Activated T-helper 1 cell treated with anti-CD3 and anti-CD28 coated beads, Interleukin-12 subunit alpha, Interleukin-12 subunit beta, Interleukin-2, Interleukin-4 antibody, amounts not matched to agents 30 ng/mL and 10 ng/mL and 1 ng/mL, durations not matched to agents 14 hours and 24 hours and 36 hours (primary cell): ENCODE measurements around the gene SSNA1. TPM values are rescaled to one million over a fixed set of nuclear protein-coding genes. Genes with fewer than 3 reads are reported as not detected.

Experiments
- DNase-seq: peaks from one replicate; pipeline ENCODE4 v3.0.0; 2021; ENCODE audit warnings: low spot score
- H3K27ac Mint-ChIP-seq: one replicate; pipeline ENCODE4 v1.8.0; 2021; ENCODE audit warnings: mild to moderate bottlenecking, mixed read lengths
- H3K27me3 Mint-ChIP-seq: one replicate; pipeline ENCODE4 v1.8.0; 2022; ENCODE audit warnings: mild to moderate bottlenecking, moderate library complexity, mixed read lengths; ENCODE audit not compliant: insufficient read depth
- H3K36me3 Mint-ChIP-seq: one replicate; pipeline ENCODE4 v1.8.0; 2021; ENCODE audit warnings: low read depth, mixed read lengths
- H3K4me1 Mint-ChIP-seq: one replicate; pipeline ENCODE4 v1.8.0; 2021; ENCODE audit warnings: low read depth, mixed read lengths
- H3K4me3 Mint-ChIP-seq: one replicate; pipeline ENCODE4 v1.8.0; 2021; ENCODE audit warnings: mild to moderate bottlenecking, moderate library complexity, mixed read lengths
- H3K9me3 Mint-ChIP-seq: one replicate; pipeline ENCODE4 v1.8.0; 2021; ENCODE audit warnings: mixed read lengths
- intact Hi-C: fragments of 100-400 bp; cut with micrococcal nuclease; formaldehyde crosslinking; loops from one replicate; pipeline ENCODE4 v1.15.1; 2024
- total RNA-seq: library from RNA; stranded (reverse); gene quantifications from 2 replicates; pipeline ENCODE4 v1.2.3, GENCODE V29; 2022

SSNA1 gene
- total RNA-seq, 1 donor from 2014 or later: 105 TPM

GRCh38 chr9:137159105-137160053 is 29.1 kb upstream of the SSNA1 start:
- intact Hi-C loops: loop anchor here (5.0 to 10.0 kb wide), 2 partner anchors 32 to 135 kb away; partner anchors contain the start of gene ABCA2
- no peaks in the 10 kb centered on the region for H3K9me3 Mint-ChIP-seq
- H3K27me3 Mint-ChIP-seq: peaks cover 27% of the 10 kb centered on the region

GRCh38 chr9:137160054-137160425 is 28.4 kb upstream of the SSNA1 start:
- H3K27me3 Mint-ChIP-seq: peaks cover 30% of the 10 kb centered on the region
- no peak for DNase-seq
- intact Hi-C loops: loop anchor here (5.0 kb wide), 1 partner anchor 33 kb away; no protein-coding TSS in a partner anchor
- no peaks in the 10 kb centered on the region for H3K36me3 Mint-ChIP-seq
- no peak overlapping the region for H3K4me3 Mint-ChIP-seq
- no peak overlapping the region for H3K27ac Mint-ChIP-seq
- H3K9me3 Mint-ChIP-seq: no peaks in the 10 kb centered on the region
- H3K4me1 Mint-ChIP-seq: no peaks in the 10 kb centered on the region

More at GRCh38 chr9:137159105-137160053, 29.1 kb upstream of the SSNA1 start:
- H3K36me3 Mint-ChIP-seq: no peaks in the 10 kb centered on the region
- DNase-seq: no peak
- no peaks in the 10 kb centered on the region for H3K4me1 Mint-ChIP-seq
- H3K27ac Mint-ChIP-seq: no peak overlapping the region
- no peak overlapping the region for H3K4me3 Mint-ChIP-seq

- no peaks in the 10 kb centered on the region for H3K9me3 Mint-ChIP-seq
- peaks cover 30% of the 10 kb centered on the region for H3K27me3 Mint-ChIP-seq
- H3K4me3 Mint-ChIP-seq: no peak overlapping the region
- DNase-seq: no peak
- intact Hi-C loops: loop anchor here (5.0 kb wide), 1 partner anchor 34 kb away; no protein-coding TSS in a partner anchor
- H3K4me1 Mint-ChIP-seq: no peaks in the 10 kb centered on the region
- no peaks in the 10 kb centered on the region for H3K36me3 Mint-ChIP-seq
- H3K27ac Mint-ChIP-seq: no peak overlapping the region
Observed at GRCh38 chr9:137160716-137161557, 27.5 kb upstream of the SSNA1 start.

- H3K9me3 Mint-ChIP-seq: no peaks in the 10 kb centered on the region
- H3K4me1 Mint-ChIP-seq: no peaks in the 10 kb centered on the region
- no peak overlapping the region for H3K4me3 Mint-ChIP-seq
- intact Hi-C loops: loop anchor here (5.0 kb wide), 1 partner anchor 35 kb away; no protein-coding TSS in a partner anchor
- H3K36me3 Mint-ChIP-seq: no peaks in the 10 kb centered on the region
- peaks cover 33% of the 10 kb centered on the region for H3K27me3 Mint-ChIP-seq
- no peak overlapping the region for H3K27ac Mint-ChIP-seq
- no peak for DNase-seq
Observed at GRCh38 chr9:137161558-137162486, 26.7 kb upstream of the SSNA1 start.

GRCh38 chr9:137162505-137163364 is 25.7 kb upstream of the SSNA1 start:
- no peak for DNase-seq
- Mint-ChIP-seq H3K36me3 (no peaks in the 10 kb centered on the region), H3K9me3 (no peaks in the 10 kb centered on the region), H3K27ac (no peak overlapping the region), H3K4me3 (no peak overlapping the region), H3K4me1 (no peaks in the 10 kb centered on the region), H3K27me3 (peaks cover 35% of the 10 kb centered on the region)
- intact Hi-C loops: loop anchor here (5.0 kb wide), 1 partner anchor 35 kb away; no protein-coding TSS in a partner anchor

- Mint-ChIP-seq H3K9me3 (no peaks in the 10 kb centered on the region), H3K4me1 (no peaks in the 10 kb centered on the region), H3K27me3 (peaks cover 31% of the 10 kb centered on the region), H3K27ac (no peak overlapping the region), H3K36me3 (no peaks in the 10 kb centered on the region), H3K4me3 (no peak overlapping the region)
- DNase-seq: no peak
- intact Hi-C loops: loop anchor here (5.0 kb wide), 1 partner anchor 36 kb away; no protein-coding TSS in a partner anchor
Observed at GRCh38 chr9:137163365-137163715, 25.1 kb upstream of the SSNA1 start.

- H3K9me3 Mint-ChIP-seq: no peaks in the 10 kb centered on the region
- intact Hi-C loops: loop anchor here (5.0 kb wide), 1 partner anchor 37 kb away; no protein-coding TSS in a partner anchor
- no peaks in the 10 kb centered on the region for H3K36me3 Mint-ChIP-seq
- DNase-seq: no peak
- peaks cover 27% of the 10 kb centered on the region for H3K27me3 Mint-ChIP-seq
- no peaks in the 10 kb centered on the region for H3K4me1 Mint-ChIP-seq
- no peak overlapping the region for H3K27ac Mint-ChIP-seq
- H3K4me3 Mint-ChIP-seq: no peak overlapping the region
Observed at GRCh38 chr9:137163805-137164204, 24.7 kb upstream of the SSNA1 start.

GRCh38 chr9:137164370-137165249 is 23.9 kb upstream of the SSNA1 start:
- H3K36me3 Mint-ChIP-seq: no peaks in the 10 kb centered on the region
- DNase-seq: no peak
- H3K27ac Mint-ChIP-seq: no peak overlapping the region
- intact Hi-C loops: loop anchor here (5.0 kb wide), 1 partner anchor 37 kb away; no protein-coding TSS in a partner anchor
- peaks cover 22% of the 10 kb centered on the region for H3K27me3 Mint-ChIP-seq
- no peaks in the 10 kb centered on the region for H3K4me1 Mint-ChIP-seq
- no peaks in the 10 kb centered on the region for H3K9me3 Mint-ChIP-seq
- H3K4me3 Mint-ChIP-seq: no peak overlapping the region

GRCh38 chr9:137165250-137165836 is 23.1 kb upstream of the SSNA1 start:
- Mint-ChIP-seq H3K4me1 (no peaks in the 10 kb centered on the region), H3K27ac (no peak overlapping the region), H3K27me3 (peaks cover 17% of the 10 kb centered on the region), H3K9me3 (no peaks in the 10 kb centered on the region), H3K36me3 (no peaks in the 10 kb centered on the region), H3K4me3 (no peak overlapping the region)
- DNase-seq: no peak
- intact Hi-C loops: no loop called here

GRCh38 chr9:137166380-137167229 is 21.9 kb upstream of the SSNA1 start:
- H3K36me3 Mint-ChIP-seq: no peaks in the 10 kb centered on the region
- intact Hi-C loops: no loop called here
- peaks cover 22% of the 10 kb centered on the region for H3K27me3 Mint-ChIP-seq
- H3K4me1 Mint-ChIP-seq: no peaks in the 10 kb centered on the region
- H3K27ac Mint-ChIP-seq: no peak overlapping the region
- H3K9me3 Mint-ChIP-seq: no peaks in the 10 kb centered on the region
- H3K4me3 Mint-ChIP-seq: no peak overlapping the region
- DNase-seq: no peak
